Glutamatergic neuron (in vitro differentiated cells): ENCODE measurements around the gene UBR1. TPM values are rescaled to one million over a fixed set of nuclear protein-coding genes. Genes with fewer than 3 reads are reported as not detected.

Source experiments
- DNase-seq: peaks from one replicate; pipeline ENCODE4 v3.0.0; 2022
- H3K27ac Mint-ChIP-seq: one replicate; pipeline ENCODE4 v1.8.0; 2020; ENCODE audit warnings: mild to moderate bottlenecking, mixed read lengths, inconsistent platforms; ENCODE audit not compliant: unreplicated experiment
- H3K27me3 Mint-ChIP-seq: one replicate; pipeline ENCODE4 v1.8.0; 2020; ENCODE audit warnings: mild to moderate bottlenecking, moderate library complexity, mixed read lengths, inconsistent platforms; ENCODE audit not compliant: unreplicated experiment
- H3K36me3 Mint-ChIP-seq: one replicate; pipeline ENCODE4 v1.8.0; 2020; ENCODE audit warnings: mild to moderate bottlenecking, mixed read lengths, inconsistent platforms; ENCODE audit not compliant: unreplicated experiment
- H3K4me1 Mint-ChIP-seq: one replicate; pipeline ENCODE4 v1.8.0; 2020; ENCODE audit warnings: mild to moderate bottlenecking, low read depth, mixed read lengths, inconsistent platforms; ENCODE audit not compliant: unreplicated experiment
- H3K4me3 Mint-ChIP-seq: one replicate; pipeline ENCODE4 v1.8.0; 2020; ENCODE audit warnings: mild to moderate bottlenecking, mixed read lengths, inconsistent platforms; ENCODE audit not compliant: unreplicated experiment
- H3K9me3 Mint-ChIP-seq: one replicate; pipeline ENCODE4 v1.8.0; 2020; ENCODE audit warnings: mild to moderate bottlenecking, moderate library complexity, mixed read lengths, inconsistent platforms; ENCODE audit not compliant: unreplicated experiment
- CTCF ChIP-seq: fragments of 200-600 bp; sonication (generic); IDR thresholded peaks from one replicate; pipeline ENCODE4 v1.5.0; 2021; ENCODE audit not compliant: partially characterized antibody, unreplicated experiment
- total RNA-seq: library from RNA; stranded (reverse); fragmentation: NEBNext Ultra II Directional; extraction: Animal tissue kit (Norgen Biotek cat#: 25700); gene quantifications from one replicate; pipeline ENCODE4 v1.2.1, GENCODE V29; 2021; ENCODE audit not compliant: unreplicated experiment

Gene UBR1
- total RNA-seq, 1 donor from 2014 or later: 39.9 TPM

- DNase-seq: no peak
- Mint-ChIP-seq H3K4me1 (peaks cover 6% of the 10 kb centered on the region), H3K36me3 (no peaks in the 10 kb centered on the region), H3K9me3 (peaks cover 5% of the 10 kb centered on the region), H3K27ac (peak overlapping the region; percentile 86), H3K4me3 (peak overlapping the region; percentile 96), H3K27me3 (peaks cover 7% of the 10 kb centered on the region)
- no peak for TF ChIP-seq CTCF
Measured at GRCh38 chr15:42919308-42919707, 186.5 kb downstream of the UBR1 start.

- H3K27me3 Mint-ChIP-seq: peaks cover 7% of the 10 kb centered on the region
- DNase-seq: no peak
- no peaks in the 10 kb centered on the region for H3K36me3 Mint-ChIP-seq
- peak overlapping the region; percentile 62 for H3K4me3 Mint-ChIP-seq
- peaks cover 6% of the 10 kb centered on the region for H3K4me1 Mint-ChIP-seq
- H3K27ac Mint-ChIP-seq: no peak overlapping the region
- H3K9me3 Mint-ChIP-seq: peaks cover 5% of the 10 kb centered on the region
- no peak for TF ChIP-seq CTCF
Measured at GRCh38 chr15:42918047-42918446, 187.8 kb downstream of the UBR1 start.

GRCh38 chr15:42915654-42916315 lies 190.1 kb downstream of the UBR1 start:
- no peak for DNase-seq
- no peak overlapping the region for H3K4me3 Mint-ChIP-seq
- peaks cover 5% of the 10 kb centered on the region for H3K9me3 Mint-ChIP-seq
- H3K4me1 Mint-ChIP-seq: peaks cover 4% of the 10 kb centered on the region
- H3K36me3 Mint-ChIP-seq: no peaks in the 10 kb centered on the region
- peaks cover 5% of the 10 kb centered on the region for H3K27me3 Mint-ChIP-seq
- TF ChIP-seq CTCF: no peak
- H3K27ac Mint-ChIP-seq: no peak overlapping the region

- Mint-ChIP-seq H3K27me3 (peaks cover 3% of the 10 kb centered on the region), H3K4me1 (peaks cover 4% of the 10 kb centered on the region), H3K36me3 (no peaks in the 10 kb centered on the region), H3K4me3 (no peak overlapping the region), H3K27ac (no peak overlapping the region), H3K9me3 (peaks cover 4% of the 10 kb centered on the region)
- DNase-seq: no peak
- no peak for TF ChIP-seq CTCF
Measured at GRCh38 chr15:42914728-42915497, 190.9 kb downstream of the UBR1 start.

- Mint-ChIP-seq H3K36me3 (no peaks in the 10 kb centered on the region), H3K4me3 (no peak overlapping the region), H3K4me1 (no peaks in the 10 kb centered on the region), H3K9me3 (no peaks in the 10 kb centered on the region), H3K27me3 (no peaks in the 10 kb centered on the region), H3K27ac (no peak overlapping the region)
- no peak for TF ChIP-seq CTCF
- no peak for DNase-seq
Measured at GRCh38 chr15:42911058-42911592, 194.7 kb downstream of the UBR1 start.
